Measurements from ENCODE around the gene RHOT2. TPM values are rescaled to one million over a fixed set of nuclear protein-coding genes. Genes with fewer than 3 reads are reported as not detected.

RHOT2 gene
- polyA plus RNA-seq, 1 experiment, result 38.0 TPM

- ChIA-PET CTCF (interaction anchor here (0.7 kb wide), 1 partner anchor 72 kb away, joined by 3 read pairs; no protein-coding TSS in a partner anchor), POLR2A (no interaction called here)
- Histone ChIP-seq H3K27me3 (ENCODE audit: control insufficient read depth, insufficient read depth, low read length) (no peaks in the 10 kb centered on the region), H3K4me3 (ENCODE audit: low read depth, low read length) (no peak overlapping the region), H3K27ac (ENCODE audit: low read depth, low read length) (no peak overlapping the region), H3K9me3 (ENCODE audit: control insufficient read depth, insufficient read depth, low read length) (no peaks in the 10 kb centered on the region; the same call in 1 of the 2 replicates)
- no peak for DNase-seq (ENCODE audit: low read depth, low spot score)
- TF ChIP-seq CTCF (IDR thresholded peaks at IDR 0.05; ENCODE audit: low read depth, low read length), result no peak
Observed at GRCh38 chr16:714079-714478, 46.1 kb downstream of the RHOT2 start.

- no peak for TF ChIP-seq CTCF (IDR thresholded peaks at IDR 0.05; ENCODE audit: low read depth, low read length)
- peak within 1 kb of the TSS; percentile 62 for H3K4me3 ChIP-seq (ENCODE audit: low read depth, low read length)
- no peaks in the 10 kb centered on the region for H3K27me3 ChIP-seq (ENCODE audit: control insufficient read depth, insufficient read depth, low read length)
- ChIA-PET CTCF (no interaction called here), POLR2A (interaction anchor here (0.5 kb wide), 1 partner anchor 69 kb away, joined by 5 read pairs; no protein-coding TSS in a partner anchor)
- DNase-seq (ENCODE audit: low read depth, low spot score), result no peak
- no peak within 1 kb of the TSS for H3K27ac ChIP-seq (ENCODE audit: low read depth, low read length)
- H3K9me3 ChIP-seq (ENCODE audit: control insufficient read depth, insufficient read depth, low read length), result no peaks in the 10 kb centered on the region; the same call in 1 of the 2 replicates
Observed at GRCh38 chr16:714558-715476, 46.9 kb downstream of the RHOT2 start, which contains the start of gene METRN. Gene METRN (plus strand): TSS chr16:715118. CDS start chr16:715290, 172 bp downstream.

- Histone ChIP-seq H3K9me3 (ENCODE audit: control insufficient read depth, insufficient read depth, low read length) (no peaks in the 10 kb centered on the region; the same call in 1 of the 2 replicates), H3K27me3 (ENCODE audit: control insufficient read depth, insufficient read depth, low read length) (no peaks in the 10 kb centered on the region), H3K27ac (ENCODE audit: low read depth, low read length) (no peak overlapping the region), H3K4me3 (ENCODE audit: low read depth, low read length) (peak overlapping the region; percentile 62)
- ChIA-PET POLR2A (interaction anchor here (0.5 kb wide), 1 partner anchor 300 kb away, joined by 5 read pairs; no protein-coding TSS in a partner anchor), CTCF (interaction anchor here (0.6 to 1.3 kb wide), 8 partner anchors 9 to 341 kb away, joined by 3 to 6 read pairs (median 3); partner anchors contain the start of genes CHTF18 and RPUSD1)
- no peak for TF ChIP-seq CTCF (IDR thresholded peaks at IDR 0.05; ENCODE audit: low read depth, low read length)
- no peak for DNase-seq (ENCODE audit: low read depth, low spot score)
Observed at GRCh38 chr16:715477-716199, 47.7 kb downstream of the RHOT2 start.

GRCh38 chr16:716200-716568 is 48.3 kb downstream of the RHOT2 start:
- TF ChIP-seq CTCF (IDR thresholded peaks at IDR 0.05; ENCODE audit: low read depth, low read length), result no peak
- H3K4me3 ChIP-seq (ENCODE audit: low read depth, low read length), result peak overlapping the region; percentile 53
- H3K9me3 ChIP-seq (ENCODE audit: control insufficient read depth, insufficient read depth, low read length), result no peaks in the 10 kb centered on the region; the same call in 1 of the 2 replicates
- CTCF ChIA-PET, result interaction anchor here (0.6 to 1.3 kb wide), 8 partner anchors 9 to 340 kb away, joined by 3 to 6 read pairs (median 3); partner anchors contain the start of genes CHTF18 and RPUSD1
- no peaks in the 10 kb centered on the region for H3K27me3 ChIP-seq (ENCODE audit: control insufficient read depth, insufficient read depth, low read length)
- H3K27ac ChIP-seq (ENCODE audit: low read depth, low read length), result no peak overlapping the region
- POLR2A ChIA-PET, result interaction anchor here (0.5 kb wide), 1 partner anchor 299 kb away, joined by 5 read pairs; no protein-coding TSS in a partner anchor
- DNase-seq (ENCODE audit: low read depth, low spot score), result no peak

Measured in AG04450 (cell line).